Adipocyte (in vitro differentiated cells): ENCODE results near the gene SMARCC1.
"Not testable (repeated sequence)": the region's sequence is repeated elsewhere in the genome, so short reads cannot be mapped to it uniquely, and the experiment has no call there.

Source experiments
- DNase-seq: peaks from one replicate; pipeline ENCODE4 v3.0.0-alpha.2; 2015; ENCODE audit warnings: low read depth
- H3K27me3 ChIP-seq: replicated peaks from 2 replicates; pipeline ENCODE4 v1.7.0; 2013; ENCODE audit warnings: mild to moderate bottlenecking, low read length, moderate library complexity; ENCODE audit not compliant: control insufficient read depth, insufficient read depth
- H3K36me3 ChIP-seq: 2 replicates; pipeline ENCODE4 v1.7.0; 2013; ENCODE audit warnings: low read length, mild to moderate bottlenecking, moderate library complexity; ENCODE audit not compliant: control insufficient read depth, insufficient read depth, severe bottlenecking
- H3K4me1 ChIP-seq: 2 replicates; pipeline ENCODE4 v1.7.0; 2013; ENCODE audit warnings: mild to moderate bottlenecking, low read length, moderate library complexity; ENCODE audit not compliant: control insufficient read depth, insufficient read depth
- H3K4me3 ChIP-seq: 2 replicates; pipeline ENCODE4 v1.7.0; 2013; ENCODE audit warnings: mild to moderate bottlenecking, low read length, moderate library complexity
- H3K9ac ChIP-seq: 2 replicates; pipeline ENCODE4 v1.7.0; 2013; ENCODE audit warnings: mild to moderate bottlenecking, low read length, moderate library complexity
- H3K9me3 ChIP-seq: 2 replicates; pipeline ENCODE4 v1.7.0; 2013; ENCODE audit warnings: mild to moderate bottlenecking, low read length, moderate library complexity; ENCODE audit not compliant: control insufficient read depth

SMARCC1 gene

GRCh38 chr3:47731061-47731460 lies 50.6 kb downstream of the SMARCC1 start:
- no peak overlapping the region for H3K9ac ChIP-seq
- H3K27me3 ChIP-seq, result no peaks in the 10 kb centered on the region
- no peak overlapping the region for H3K4me3 ChIP-seq
- no peaks in the 10 kb centered on the region for H3K9me3 ChIP-seq
- H3K4me1 ChIP-seq, result no peaks in the 10 kb centered on the region
- H3K36me3 ChIP-seq, result peaks cover 77% of the 10 kb centered on the region
- no peak for DNase-seq

DNA sequence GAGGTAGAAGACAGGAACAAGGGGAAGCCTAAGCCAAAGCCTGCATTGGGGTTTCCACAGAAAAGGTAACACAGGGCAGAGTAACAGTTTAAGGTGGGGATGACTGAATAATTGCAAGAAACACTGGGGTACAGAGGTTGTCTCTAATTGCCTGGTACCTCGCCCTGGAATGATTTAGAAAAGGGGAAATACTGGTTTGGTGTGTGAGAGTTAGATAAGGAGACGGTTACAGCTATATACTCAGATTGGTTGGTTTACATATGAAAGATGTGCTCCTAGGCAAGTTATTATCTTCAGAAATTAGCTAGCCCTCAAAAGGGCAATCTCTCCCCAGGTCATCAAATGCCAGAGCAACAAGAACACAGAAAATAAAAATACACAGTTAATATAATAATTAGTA lies 58.8 kb downstream of the SMARCC1 start:
- Histone ChIP-seq H3K9ac (no peak overlapping the region), H3K4me1 (no peaks in the 10 kb centered on the region), H3K36me3 (peaks cover 40% of the 10 kb centered on the region), H3K4me3 (no peak overlapping the region), H3K27me3 (no peaks in the 10 kb centered on the region), H3K9me3 (no peaks in the 10 kb centered on the region)
- DNase-seq, result no peak

DNA sequence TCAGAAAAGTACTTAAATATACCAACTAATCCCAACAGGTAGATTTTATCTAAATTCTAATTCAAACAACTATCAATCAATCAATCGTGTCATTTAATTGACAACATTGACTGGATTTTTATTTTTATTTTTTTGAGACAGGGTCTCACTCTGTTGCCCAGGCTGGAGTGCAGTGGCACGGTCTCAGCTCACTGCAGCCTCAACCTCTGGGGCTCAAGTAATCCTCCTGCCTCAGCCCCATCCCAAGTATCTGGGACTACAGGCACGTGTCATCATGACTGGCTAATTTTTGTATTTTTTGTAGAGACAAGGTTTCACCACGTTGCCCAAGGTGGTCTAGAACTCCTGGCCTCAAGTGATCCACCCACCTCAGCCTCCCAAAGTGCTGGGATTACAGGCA lies 64.2 kb downstream of the SMARCC1 start:
- H3K9me3 ChIP-seq, H3K9ac ChIP-seq, DNase-seq, H3K4me1 ChIP-seq, H3K4me3 ChIP-seq, H3K27me3 ChIP-seq: not testable (repeated sequence)
- H3K36me3 ChIP-seq, result peaks cover 39% of the 10 kb centered on the region

GRCh38 chr3:47716656-47717055 lies 65.0 kb downstream of the SMARCC1 start:
- Histone ChIP-seq H3K4me1 (peaks cover 9% of the 10 kb centered on the region), H3K9me3 (no peaks in the 10 kb centered on the region), H3K36me3 (peaks cover 45% of the 10 kb centered on the region), H3K4me3 (no peak overlapping the region), H3K27me3 (no peaks in the 10 kb centered on the region), H3K9ac (no peak overlapping the region)
- DNase-seq, result peak; percentile 16

GRCh38 chr3:47715928-47716327 lies 65.8 kb downstream of the SMARCC1 start:
- H3K4me1 ChIP-seq, result peaks cover 9% of the 10 kb centered on the region
- DNase-seq, result no peak
- peaks cover 52% of the 10 kb centered on the region for H3K36me3 ChIP-seq

GRCh38 chr3:47714606-47715005 lies 67.1 kb downstream of the SMARCC1 start:
- no peak for DNase-seq
- Histone ChIP-seq H3K36me3 (peaks cover 56% of the 10 kb centered on the region), H3K4me1 (peaks cover 9% of the 10 kb centered on the region), H3K4me3 (no peak overlapping the region), H3K9me3 (no peaks in the 10 kb centered on the region), H3K27me3 (no peaks in the 10 kb centered on the region), H3K9ac (no peak overlapping the region)

More at GRCh38 chr3:47715928-47716327, 65.8 kb downstream of the SMARCC1 start:
- no peaks in the 10 kb centered on the region for H3K9me3 ChIP-seq
- H3K4me3 ChIP-seq, result no peak overlapping the region
- no peaks in the 10 kb centered on the region for H3K27me3 ChIP-seq
- H3K9ac ChIP-seq, result no peak overlapping the region

DNA sequence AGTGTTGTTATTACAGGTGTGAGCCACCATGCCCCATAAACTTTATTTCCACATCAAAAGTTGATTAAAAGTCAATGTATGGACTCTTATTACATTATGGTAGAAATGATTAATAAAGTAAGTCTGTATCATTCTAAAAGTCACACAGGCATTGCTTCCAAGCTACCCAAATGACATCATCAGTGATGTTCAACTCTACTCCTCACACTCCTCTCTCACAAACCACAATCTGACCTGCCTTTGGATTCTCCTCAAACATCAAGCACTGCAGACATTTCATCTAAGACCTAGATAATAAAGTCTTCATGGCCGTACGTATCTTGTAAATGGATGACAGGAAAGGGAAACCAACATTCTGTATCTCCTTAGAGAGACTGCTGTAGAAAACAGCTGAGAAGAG lies 68.0 kb downstream of the SMARCC1 start:
- Histone ChIP-seq H3K9me3 (no peaks in the 10 kb centered on the region), H3K36me3 (peaks cover 58% of the 10 kb centered on the region), H3K27me3 (no peaks in the 10 kb centered on the region), H3K4me3 (no peak overlapping the region), H3K9ac (no peak overlapping the region), H3K4me1 (peaks cover 9% of the 10 kb centered on the region)
- DNase-seq, result no peak

GRCh38 chr3:47712398-47712797 lies 69.3 kb downstream of the SMARCC1 start:
- DNase-seq, result no peak
- Histone ChIP-seq H3K36me3 (peaks cover 58% of the 10 kb centered on the region), H3K4me1 (peaks cover 9% of the 10 kb centered on the region), H3K9ac (no peak overlapping the region), H3K4me3 (no peak overlapping the region), H3K9me3 (no peaks in the 10 kb centered on the region), H3K27me3 (no peaks in the 10 kb centered on the region)

- Histone ChIP-seq H3K36me3 (peaks cover 56% of the 10 kb centered on the region), H3K9me3 (no peaks in the 10 kb centered on the region), H3K9ac (no peak overlapping the region), H3K4me1 (peaks cover 9% of the 10 kb centered on the region), H3K27me3 (no peaks in the 10 kb centered on the region), H3K4me3 (no peak overlapping the region)
- no peak for DNase-seq
These were observed 70.1 kb downstream of the SMARCC1 start for GRCh38 chr3:47711596-47711995.

GRCh38 chr3:47705391-47705790 lies 76.3 kb downstream of the SMARCC1 start:
- peaks cover 66% of the 10 kb centered on the region for H3K36me3 ChIP-seq
- peaks cover 18% of the 10 kb centered on the region for H3K4me1 ChIP-seq

DNA sequence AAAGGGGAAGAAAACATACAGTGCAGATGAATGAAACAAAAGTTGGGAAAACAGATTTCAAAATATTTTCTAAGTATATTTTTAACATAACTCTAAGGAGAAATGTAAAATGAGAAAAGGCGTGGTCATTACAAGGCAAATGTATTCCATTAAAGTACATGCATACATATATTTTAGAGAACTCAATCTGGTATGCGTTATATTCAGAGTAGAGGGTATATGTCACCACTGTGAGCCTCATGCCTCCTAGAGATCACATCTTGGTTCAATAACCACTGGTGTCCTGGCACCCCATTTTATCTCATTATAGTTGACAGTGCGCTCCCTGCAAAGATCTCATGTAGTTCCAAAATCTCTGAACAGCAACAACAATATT lies 77.5 kb downstream of the SMARCC1 start:
- Histone ChIP-seq H3K4me3 (no peak overlapping the region), H3K9me3 (no peaks in the 10 kb centered on the region), H3K27me3 (no peaks in the 10 kb centered on the region), H3K9ac (no peak overlapping the region), H3K4me1 (peaks cover 18% of the 10 kb centered on the region), H3K36me3 (peaks cover 68% of the 10 kb centered on the region)
- DNase-seq, result no peak

More at GRCh38 chr3:47705391-47705790, 76.3 kb downstream of the SMARCC1 start:
- Histone ChIP-seq H3K27me3 (no peaks in the 10 kb centered on the region), H3K9ac (no peak overlapping the region), H3K4me3 (no peak overlapping the region), H3K9me3 (no peaks in the 10 kb centered on the region)
- DNase-seq, result no peak

DNA sequence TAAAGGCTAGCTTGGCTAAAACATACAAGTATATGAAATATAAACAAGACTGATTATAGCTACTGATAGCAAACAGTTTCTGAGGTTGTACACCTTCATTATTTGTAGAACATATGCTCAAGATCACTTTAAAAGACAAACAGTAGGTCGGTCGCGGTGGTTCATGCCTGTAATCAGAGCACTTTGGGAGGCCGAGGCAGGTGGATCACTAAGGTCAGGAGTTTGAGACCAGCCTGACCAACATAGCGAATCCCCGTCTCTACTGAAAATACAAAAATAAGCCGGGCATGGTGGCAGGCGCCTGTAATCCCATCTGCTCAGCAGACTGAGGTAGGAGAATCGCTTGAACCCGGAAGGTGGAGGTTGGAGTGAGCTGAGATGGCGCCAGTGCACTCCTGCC lies 80.3 kb downstream of the SMARCC1 start:
- H3K9me3 ChIP-seq, result no peaks in the 10 kb centered on the region
- no peak for DNase-seq
- H3K36me3 ChIP-seq, result peaks cover 65% of the 10 kb centered on the region
- no peak overlapping the region for H3K9ac ChIP-seq
- peaks cover 18% of the 10 kb centered on the region for H3K4me1 ChIP-seq
- no peaks in the 10 kb centered on the region for H3K27me3 ChIP-seq
- no peak overlapping the region for H3K4me3 ChIP-seq
